ENCODE results near the gene GIMAP8.

DNA sequence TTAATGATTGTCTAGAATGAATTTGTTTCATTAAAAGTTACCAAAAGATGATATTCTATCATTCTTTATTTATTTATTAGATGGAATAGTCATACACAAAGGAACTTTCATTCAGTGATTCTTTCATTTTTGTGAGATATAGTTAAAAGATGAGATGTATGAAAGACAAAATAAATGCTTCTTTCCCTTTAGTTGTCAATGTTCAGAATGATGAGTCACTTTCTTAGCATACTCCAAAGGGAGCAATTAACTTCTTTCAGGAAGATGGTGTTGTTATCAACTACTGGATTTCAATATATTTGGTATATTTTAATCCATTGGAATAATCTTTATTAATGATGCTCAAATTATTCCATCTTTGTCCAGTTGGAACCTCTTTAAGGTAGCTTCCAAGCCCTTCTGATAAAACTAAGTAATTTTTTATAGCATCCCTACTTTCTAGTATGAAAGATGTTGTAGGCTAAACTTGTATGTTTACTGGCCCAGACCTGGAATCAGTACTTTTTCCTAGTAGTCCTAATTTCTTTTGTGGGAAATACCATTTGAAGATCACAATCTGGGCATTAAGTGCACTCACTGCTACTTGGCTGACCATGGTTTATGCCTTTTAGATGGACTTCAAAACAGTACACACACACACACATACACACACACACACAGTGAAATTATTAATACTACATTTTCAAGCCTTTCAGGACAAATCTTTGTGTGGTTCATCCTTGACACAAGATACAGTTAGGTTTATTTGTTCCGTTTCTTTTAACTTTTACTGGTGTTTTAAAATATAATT, 66.7 kb downstream of the GIMAP8 start:
- TF ChIP-seq CTCF (IDR thresholded peaks at IDR 0.05) (no peak), POLR2A (IDR thresholded peaks at IDR 0.05) (no peak)
